PC-3 (cell line): Measurements from ENCODE around the gene EPC1. TPM values are rescaled to one million over a fixed set of nuclear protein-coding genes. Genes with fewer than 3 reads are reported as not detected.

Experiments used
- ATAC-seq: fragments of 200-7000 bp; cut with Tn5 transposase; 2 replicates; pipeline ENCODE4 v1.9.1; 2020; ENCODE audit warnings: mild to moderate bottlenecking, moderate library complexity
- BruUV-seq: library from RNA; stranded (reverse); fragments of 400-500 nt; replicated peaks from 2 replicates; lab custom pipeline; 2021; lab: Mats Ljungman, UMichigan
- CTCF ChIA-PET: fragments of 300-600 bp; sonication (Branson Sonifier 250); formaldehyde crosslinking; loops from one replicate; lab custom pipeline; 2022; ENCODE audit warnings: antibody characterized with exemption; lab: Charles Lee
- POLR2A ChIA-PET: fragments of 300-600 bp; sonication (Branson Sonifier 250); formaldehyde crosslinking; loops from one replicate; lab custom pipeline; 2022; ENCODE audit warnings: antibody characterized with exemption; ENCODE audit not compliant: unreplicated experiment; lab: Charles Lee
- DNase-seq: peaks from one replicate; pipeline ENCODE4 v3.0.0-alpha.2; 2015
- H2AFZ ChIP-seq: fragments of 300-600 bp; sonication (generic); 2 replicates; pipeline ENCODE4 v1.6.0; 2016; ENCODE audit warnings: antibody characterized with exemption, low read length
- H3F3A ChIP-seq: fragments of 300-600 bp; sonication (generic); one replicate; pipeline ENCODE4 v1.6.0; 2017; ENCODE audit warnings: antibody characterized with exemption, low read length, control low read depth, mild to moderate bottlenecking; ENCODE audit not compliant: unreplicated experiment
- H3K27ac ChIP-seq: fragments of 300-600 bp; sonication (generic); 2 replicates; pipeline ENCODE4 v1.5.1; 2016; ENCODE audit warnings: mild to moderate bottlenecking, low read length
- H3K27me3 ChIP-seq: fragments of 300-600 bp; sonication (generic); 2 replicates; pipeline ENCODE4 v1.6.1; 2016; ENCODE audit warnings: low read length, mixed read lengths
- H3K36me3 ChIP-seq: fragments of 300-600 bp; sonication (generic); 2 replicates; pipeline ENCODE4 v1.6.1; 2016; ENCODE audit warnings: low read depth, mixed run types, low read length, mixed read lengths
- H3K4me1 ChIP-seq: fragments of 300-600 bp; sonication (generic); 2 replicates; pipeline ENCODE4 v1.5.1; 2016; ENCODE audit warnings: low read length; ENCODE audit not compliant: insufficient read depth
- H3K4me2 ChIP-seq: fragments of 300-600 bp; sonication (generic); 2 replicates; pipeline ENCODE4 v1.6.0; 2016; ENCODE audit warnings: low read length
- H3K4me3 ChIP-seq: fragments of 300-600 bp; sonication (generic); 2 replicates; pipeline ENCODE4 v1.5.1; 2016; ENCODE audit warnings: mild to moderate bottlenecking, low read length, mixed read lengths
- H3K79me2 ChIP-seq: fragments of 300-600 bp; sonication (generic); 2 replicates; pipeline ENCODE4 v1.6.1; 2017; ENCODE audit warnings: low read length, mixed read lengths
- H3K9ac ChIP-seq: fragments of 300-600 bp; sonication (generic); 2 replicates; pipeline ENCODE4 v1.6.0; 2016; ENCODE audit warnings: mild to moderate bottlenecking, low read length
- H3K9me2 ChIP-seq: fragments of 300-600 bp; sonication (generic); replicated peaks from 2 replicates; pipeline ENCODE4 v1.6.1; 2016; ENCODE audit warnings: mixed run types, low read length, mixed read lengths
- H3K9me3 ChIP-seq: fragments of 300-600 bp; sonication (generic); 2 replicates; pipeline ENCODE4 v1.6.1; 2016; ENCODE audit warnings: low read length, mixed read lengths
- H4K20me1 ChIP-seq: fragments of 300-600 bp; sonication (generic); 2 replicates; pipeline ENCODE4 v1.6.1; 2016; ENCODE audit warnings: low read length, mixed read lengths
- EZH2 ChIP-seq: fragments of 300-600 bp; sonication (generic); IDR thresholded peaks from one replicate; pipeline ENCODE4 v1.6.1; 2017; ENCODE audit warnings: antibody characterized with exemption, mild to moderate bottlenecking, low read length; ENCODE audit not compliant: unreplicated experiment
- EZH2phosphoT487 ChIP-seq: fragments of 300-600 bp; sonication (generic); IDR thresholded peaks from 2 replicates; pipeline ENCODE4 v1.6.1; 2018; ENCODE audit warnings: mild to moderate bottlenecking, antibody characterized with exemption, low read length, borderline replicate concordance
- intact Hi-C: fragments of 100-400 bp; cut with micrococcal nuclease; formaldehyde crosslinking; loops from 2 replicates; pipeline ENCODE4 v1.9.0; 2023
- total RNA-seq: library from RNA; depleted of rRNA; stranded (reverse); fragments of >200 nt; gene quantifications from 2 replicates; pipeline ENCODE4 v1.2.3, GENCODE V29; 2014
- TF ChIP-seq, protein P1 (sequence below): fragments of 300-600 bp; sonication (generic); conservative IDR thresholded peaks from 2 replicates; pipeline ENCODE4 v1.5.1; 2017; ENCODE audit warnings: antibody characterized with exemption, low read depth, mild to moderate bottlenecking, low read length

The EPC1 gene
- total RNA-seq, 1 experiment from 2014 or later: 72.7 TPM

DNA sequence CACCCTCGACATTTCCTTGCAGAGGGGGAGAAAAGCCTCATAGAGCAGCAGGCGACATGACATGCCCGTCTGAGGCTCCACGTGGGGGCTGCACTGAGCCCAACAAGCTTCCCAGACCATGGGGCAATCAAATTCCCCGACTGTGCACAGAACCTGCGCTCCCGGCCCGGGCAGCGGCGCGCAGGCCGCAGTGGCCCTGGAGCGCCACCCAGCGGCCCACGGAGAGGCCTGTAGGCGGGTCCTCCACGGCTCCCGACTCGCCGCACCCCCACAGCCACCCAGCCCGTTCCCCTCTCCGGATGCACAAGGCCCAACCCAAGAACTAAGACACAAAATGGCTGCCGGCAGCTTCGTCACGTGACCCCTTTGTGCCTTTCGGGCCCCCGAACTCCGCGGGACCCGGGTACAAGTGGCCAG, 816 bp downstream of the EPC1 start:
- peak; percentile 99 for DNase-seq

DNA sequence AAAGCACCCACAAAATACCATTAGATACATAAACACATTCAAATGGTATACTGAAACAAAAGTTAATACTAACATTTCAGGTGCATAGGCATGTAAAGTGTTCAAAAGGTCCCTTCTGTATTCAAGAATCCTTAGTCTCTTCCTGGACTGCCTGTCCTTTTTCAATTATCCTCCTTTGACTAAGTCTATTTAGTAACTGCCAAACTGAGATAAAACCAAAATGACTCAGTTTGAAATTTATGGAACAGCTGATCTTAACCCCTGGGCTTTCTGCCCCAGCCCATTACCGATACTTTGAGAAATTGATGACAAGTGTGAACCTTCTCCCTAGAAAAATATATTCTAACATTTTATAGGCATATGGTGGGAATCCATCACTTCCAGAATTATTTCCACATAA, 5.4 kb downstream of the EPC1 start:
- no TSS peak for BruUV-seq
- H3K27me3 ChIP-seq: no peaks in the 10 kb centered on the region
- no peak overlapping the region for H3K4me2 ChIP-seq
- no peak overlapping the region for H3K4me3 ChIP-seq
- H3K9me3 ChIP-seq: no peaks in the 10 kb centered on the region
- no peaks in the 10 kb centered on the region for H3F3A ChIP-seq
- H3K27ac ChIP-seq: no peak overlapping the region
- peaks cover 39% of the 10 kb centered on the region for H3K36me3 ChIP-seq
- no peak overlapping the region for H2AFZ ChIP-seq
- intact Hi-C loops: no loop called here
- H3K9ac ChIP-seq: no peak overlapping the region
- ChIA-PET POLR2A (interaction anchor here (0.8 kb wide), 1 partner anchor 10 kb away, joined by 3 read pairs; no protein-coding TSS in a partner anchor), CTCF (no interaction called here)
- no peak for DNase-seq
- H4K20me1 ChIP-seq: peaks cover 73% of the 10 kb centered on the region
- peaks cover 15% of the 10 kb centered on the region for H3K4me1 ChIP-seq
- H3K9me2 ChIP-seq: no peaks in the 10 kb centered on the region
- no peak for ATAC-seq
- TF ChIP-seq EZH2 (no peak), EZH2phosphoT487 (no peak)
- TF ChIP-seq, protein P1, sequence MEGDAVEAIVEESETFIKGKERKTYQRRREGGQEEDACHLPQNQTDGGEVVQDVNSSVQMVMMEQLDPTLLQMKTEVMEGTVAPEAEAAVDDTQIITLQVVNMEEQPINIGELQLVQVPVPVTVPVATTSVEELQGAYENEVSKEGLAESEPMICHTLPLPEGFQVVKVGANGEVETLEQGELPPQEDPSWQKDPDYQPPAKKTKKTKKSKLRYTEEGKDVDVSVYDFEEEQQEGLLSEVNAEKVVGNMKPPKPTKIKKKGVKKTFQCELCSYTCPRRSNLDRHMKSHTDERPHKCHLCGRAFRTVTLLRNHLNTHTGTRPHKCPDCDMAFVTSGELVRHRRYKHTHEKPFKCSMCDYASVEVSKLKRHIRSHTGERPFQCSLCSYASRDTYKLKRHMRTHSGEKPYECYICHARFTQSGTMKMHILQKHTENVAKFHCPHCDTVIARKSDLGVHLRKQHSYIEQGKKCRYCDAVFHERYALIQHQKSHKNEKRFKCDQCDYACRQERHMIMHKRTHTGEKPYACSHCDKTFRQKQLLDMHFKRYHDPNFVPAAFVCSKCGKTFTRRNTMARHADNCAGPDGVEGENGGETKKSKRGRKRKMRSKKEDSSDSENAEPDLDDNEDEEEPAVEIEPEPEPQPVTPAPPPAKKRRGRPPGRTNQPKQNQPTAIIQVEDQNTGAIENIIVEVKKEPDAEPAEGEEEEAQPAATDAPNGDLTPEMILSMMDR: no peak
- H3K79me2 ChIP-seq: peaks cover 95% of the 10 kb centered on the region

More for the DNA sequence above, 816 bp downstream of the EPC1 start:
- TF ChIP-seq EZH2: no peak
- TF ChIP-seq, protein P1: peak; percentile 99
- peak overlapping the region; percentile 66 for H2AFZ ChIP-seq
- ATAC-seq: peak; percentile 84
- H3K4me1 ChIP-seq: peaks cover 36% of the 10 kb centered on the region
- CTCF ChIA-PET: interaction anchor here (0.5 to 1.4 kb wide), 6 partner anchors 8 to 90 kb away, joined by 3 to 7 read pairs (median 4); no protein-coding TSS in a partner anchor
- H3K27ac ChIP-seq: peak overlapping the region; percentile 96
- POLR2A ChIA-PET: interaction anchor here (1.2 kb wide), 1 partner anchor 22 kb away, joined by 4 read pairs; no protein-coding TSS in a partner anchor
- H4K20me1 ChIP-seq: peaks cover 43% of the 10 kb centered on the region
- BruUV-seq: no TSS peak
- H3K9me2 ChIP-seq: no peaks in the 10 kb centered on the region
- H3K9ac ChIP-seq: peak overlapping the region; percentile 99
- intact Hi-C loops: loop anchor here (1.0 to 5.0 kb wide), 5 partner anchors 15 to 661 kb away; no protein-coding TSS in a partner anchor
- H3K9me3 ChIP-seq: no peaks in the 10 kb centered on the region
- H3K4me3 ChIP-seq: peak overlapping the region; percentile 87
- H3K79me2 ChIP-seq: peaks cover 63% of the 10 kb centered on the region
- H3K27me3 ChIP-seq: no peaks in the 10 kb centered on the region
- no peaks in the 10 kb centered on the region for H3F3A ChIP-seq
- peak overlapping the region; percentile 80 for H3K4me2 ChIP-seq
- peaks cover 22% of the 10 kb centered on the region for H3K36me3 ChIP-seq

DNA sequence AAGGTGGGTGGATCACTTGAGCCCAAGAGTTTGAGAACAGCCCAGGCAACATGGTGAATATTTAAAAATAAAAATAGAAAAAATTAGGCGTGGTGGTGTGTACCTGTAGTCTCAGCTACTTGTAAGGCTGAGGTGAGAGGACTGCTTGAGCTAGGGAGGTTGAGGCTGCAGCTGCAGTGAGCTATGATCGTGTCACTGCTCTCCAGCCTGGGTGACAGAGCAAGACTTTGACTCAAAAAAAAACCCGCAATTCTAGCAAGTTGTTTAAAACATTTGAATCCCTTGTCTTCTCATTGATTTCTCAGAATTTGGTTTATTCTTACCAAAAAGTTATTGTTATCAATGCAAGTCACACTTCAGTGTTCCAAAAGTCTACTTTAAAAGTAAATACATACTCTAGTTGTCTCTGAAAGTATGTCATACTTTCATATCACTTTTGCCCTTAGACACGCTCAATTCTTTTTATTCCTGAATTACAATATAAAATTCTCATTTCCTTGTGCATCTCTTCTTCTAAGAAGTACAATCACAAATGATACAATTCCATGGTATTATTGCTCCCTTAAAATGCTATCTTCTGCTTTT, 6.3 kb downstream of the EPC1 start:
- Histone ChIP-seq H3F3A (no peaks in the 10 kb centered on the region), H3K4me2 (no peak overlapping the region), H3K9me2 (no peaks in the 10 kb centered on the region), H3K4me1 (peaks cover 15% of the 10 kb centered on the region), H3K27me3 (no peaks in the 10 kb centered on the region), H3K36me3 (peaks cover 42% of the 10 kb centered on the region), H3K27ac (no peak overlapping the region), H3K9ac (no peak overlapping the region), H3K79me2 (peaks cover 100% of the 10 kb centered on the region), H2AFZ (no peak overlapping the region), H3K9me3 (no peaks in the 10 kb centered on the region), H3K4me3 (no peak overlapping the region), H4K20me1 (peaks cover 75% of the 10 kb centered on the region)
- ATAC-seq (no peak), DNase-seq (no peak)
- no TSS peak for BruUV-seq
- ChIA-PET POLR2A (no interaction called here), CTCF (no interaction called here)
- intact Hi-C loops: no loop called here
- TF ChIP-seq EZH2phosphoT487 (no peak), EZH2 (no peak)
- TF ChIP-seq, protein P1: no peak
